ENCODE data around the gene PCGF1. TPM values are rescaled to one million over a fixed set of nuclear protein-coding genes. Genes with fewer than 3 reads are reported as not detected.

PCGF1 gene
- total RNA-seq, 2 donors from 2014 or later: 13.6 to 14.7 TPM

- no peaks in the 10 kb centered on the region for H3K27me3 ChIP-seq (replicated peaks; ENCODE audit: insufficient read depth)
- H3K27ac ChIP-seq: peak overlapping the region; percentile 67 to 82
- peaks cover 0 to 4% of the 10 kb centered on the region in 2 donors for H3K36me3 ChIP-seq
- WGBS: 28% methylated on average over 17 of the region's 29 CpGs
- DNase-seq (ENCODE audit: low spot score): no peak
- H3K4me1 ChIP-seq (replicated peaks): peaks cover 7% of the 10 kb centered on the region
- no peaks in the 10 kb centered on the region for H3K9me3 ChIP-seq
- no peak for TF ChIP-seq POLR2AphosphoS5 (IDR thresholded peaks at IDR 0.05)
- TF ChIP-seq CTCF (IDR thresholded peaks at IDR 0.05): no peak
- no peak for TF ChIP-seq POLR2A (IDR thresholded peaks at IDR 0.05)
- peak overlapping the region; percentile 63 to 89 for H3K4me3 ChIP-seq
- intact Hi-C loops (cut with DNase I): loop anchor here (1.0 to 10.0 kb wide), 2 partner anchors 45 to 56 kb away; partner anchors contain the start of gene TTC31
Measured at GRCh38 chr2:74528600-74529356, 21.3 kb upstream of the PCGF1 start.

- H3K9me3 ChIP-seq: no peaks in the 10 kb centered on the region
- intact Hi-C loops (cut with DNase I): loop anchor here (10.0 kb wide), 1 partner anchor 57 kb away; no protein-coding TSS in a partner anchor
- TF ChIP-seq POLR2A (IDR thresholded peaks at IDR 0.05): no peak
- no peak for TF ChIP-seq CTCF (IDR thresholded peaks at IDR 0.05)
- no peak for TF ChIP-seq POLR2AphosphoS5 (IDR thresholded peaks at IDR 0.05)
- H3K36me3 ChIP-seq: peaks cover 0 to 4% of the 10 kb centered on the region in 2 donors
- peaks cover 7% of the 10 kb centered on the region for H3K4me1 ChIP-seq (replicated peaks)
- DNase-seq (ENCODE audit: low spot score): no peak
- WGBS: 93% methylated on average over 9 of the region's 9 CpGs
- no peaks in the 10 kb centered on the region for H3K27me3 ChIP-seq (replicated peaks; ENCODE audit: insufficient read depth)
- H3K27ac ChIP-seq: no peak overlapping the region
- no peak overlapping the region for H3K4me3 ChIP-seq
Measured at GRCh38 chr2:74527741-74528140, 20.2 kb upstream of the PCGF1 start.

GRCh38 chr2:74526649-74527230, 19.2 kb upstream of the PCGF1 start:
- TF ChIP-seq POLR2AphosphoS5 (IDR thresholded peaks at IDR 0.05) (no peak), POLR2A (IDR thresholded peaks at IDR 0.05) (no peak), CTCF (IDR thresholded peaks at IDR 0.05) (no peak)
- intact Hi-C loops (cut with DNase I): loop anchor here (10.0 kb wide), 1 partner anchor 58 kb away; no protein-coding TSS in a partner anchor
- H3K9me3 ChIP-seq: no peaks in the 10 kb centered on the region
- no peak for DNase-seq (ENCODE audit: low spot score)
- no peak overlapping the region for H3K4me3 ChIP-seq
- H3K36me3 ChIP-seq: peaks cover 0 to 4% of the 10 kb centered on the region in 2 donors
- H3K4me1 ChIP-seq (replicated peaks): peaks cover 7% of the 10 kb centered on the region
- H3K27ac ChIP-seq: no peak overlapping the region
- H3K27me3 ChIP-seq (replicated peaks; ENCODE audit: insufficient read depth): no peaks in the 10 kb centered on the region
- WGBS: 98% methylated on average over 11 of the region's 11 CpGs

GRCh38 chr2:74525717-74526648, 18.5 kb upstream of the PCGF1 start, which contains the start of gene DQX1:
TSS of gene DQX1 (minus strand) at chr2:74526231. CDS start at chr2:74525729, 502 bp downstream.
- H3K27ac ChIP-seq: no peak within 1 kb of the TSS
- intact Hi-C loops (cut with DNase I): loop anchor here (10.0 kb wide), 1 partner anchor 59 kb away; no protein-coding TSS in a partner anchor
- 86% methylated on average over 11 of the region's 11 CpGs for WGBS
- no peak for DNase-seq (ENCODE audit: low spot score)
- no peak for TF ChIP-seq CTCF (IDR thresholded peaks at IDR 0.05)
- TF ChIP-seq POLR2AphosphoS5 (IDR thresholded peaks at IDR 0.05): no peak
- no peak for TF ChIP-seq POLR2A (IDR thresholded peaks at IDR 0.05)
- peaks cover 7% of the 10 kb centered on the region for H3K4me1 ChIP-seq (replicated peaks)
- H3K36me3 ChIP-seq: peaks cover 0 to 4% of the 10 kb centered on the region in 2 donors
- no peaks in the 10 kb centered on the region for H3K9me3 ChIP-seq
- H3K4me3 ChIP-seq: no peak within 1 kb of the TSS
- H3K27me3 ChIP-seq (replicated peaks; ENCODE audit: insufficient read depth): no peaks in the 10 kb centered on the region
